ENCODE results near the gene RHEBL1.

- no peak for TF ChIP-seq CTCF (IDR thresholded peaks at IDR 0.05)
- TF ChIP-seq POLR2A (IDR thresholded peaks at IDR 0.05), result no peak
- no peak for TF ChIP-seq EP300 (IDR thresholded peaks at IDR 0.05)
Observed at GRCh38 chr12:49057888-49058287, 11.9 kb downstream of the RHEBL1 start.

Measured in tibial nerve (tissue), 4 donors.